Endothelial cell (in vitro differentiated cells): ENCODE data around the gene SGO2. TPM values are rescaled to one million over a fixed set of nuclear protein-coding genes. Genes with fewer than 3 reads are reported as not detected.

Experiments used
- DNase-seq: peaks from one replicate; pipeline ENCODE4 v3.0.0; 2021; ENCODE audit warnings: low spot score
- H3K27ac Mint-ChIP-seq: one replicate; pipeline ENCODE4 v1.8.0; 2021; ENCODE audit warnings: mixed read lengths, inconsistent platforms; ENCODE audit not compliant: unreplicated experiment
- H3K27me3 Mint-ChIP-seq: one replicate; pipeline ENCODE4 v1.8.0; 2021; ENCODE audit warnings: mild to moderate bottlenecking, moderate library complexity, mixed read lengths, inconsistent platforms; ENCODE audit not compliant: unreplicated experiment
- H3K36me3 Mint-ChIP-seq: one replicate; pipeline ENCODE4 v1.8.0; 2021; ENCODE audit warnings: mild to moderate bottlenecking, low read depth, mixed read lengths, inconsistent platforms; ENCODE audit not compliant: unreplicated experiment
- H3K4me1 Mint-ChIP-seq: one replicate; pipeline ENCODE4 v1.8.0; 2021; ENCODE audit warnings: mild to moderate bottlenecking, mixed read lengths, inconsistent platforms; ENCODE audit not compliant: unreplicated experiment
- H3K4me3 Mint-ChIP-seq: one replicate; pipeline ENCODE4 v1.8.0; 2021; ENCODE audit warnings: mild to moderate bottlenecking, mixed read lengths, inconsistent platforms; ENCODE audit not compliant: unreplicated experiment
- H3K9me3 Mint-ChIP-seq: one replicate; pipeline ENCODE4 v1.8.0; 2021; ENCODE audit warnings: mixed read lengths, inconsistent platforms; ENCODE audit not compliant: unreplicated experiment
- CTCF ChIP-seq: fragments of 200-600 bp; sonication (generic); IDR thresholded peaks from one replicate; pipeline ENCODE4 v1.5.0; 2021; ENCODE audit warnings: antibody characterized with exemption; ENCODE audit not compliant: unreplicated experiment
- total RNA-seq: library from RNA; stranded (reverse); fragmentation: NEBNext Ultra II Directional; extraction: Animal tissue kit (Norgen Biotek cat#: 25700); gene quantifications from one replicate; pipeline ENCODE4 v1.2.1, GENCODE V29; 2021; ENCODE audit not compliant: unreplicated experiment

The SGO2 gene
- total RNA-seq, 1 donor from 2014 or later: 10.5 TPM

- Mint-ChIP-seq H3K36me3 (peaks cover 7% of the 10 kb centered on the region), H3K27me3 (no peaks in the 10 kb centered on the region), H3K9me3 (no peaks in the 10 kb centered on the region), H3K4me1 (peaks cover 3% of the 10 kb centered on the region), H3K4me3 (no peak overlapping the region), H3K27ac (no peak overlapping the region)
- DNase-seq: no peak
- no peak for TF ChIP-seq CTCF
Observed at GRCh38 chr2:200490001-200490400, 36.0 kb upstream of the SGO2 start.

- no peaks in the 10 kb centered on the region for H3K4me1 Mint-ChIP-seq
- TF ChIP-seq CTCF: no peak
- H3K27me3 Mint-ChIP-seq: no peaks in the 10 kb centered on the region
- no peak overlapping the region for H3K27ac Mint-ChIP-seq
- peaks cover 7% of the 10 kb centered on the region for H3K36me3 Mint-ChIP-seq
- H3K9me3 Mint-ChIP-seq: no peaks in the 10 kb centered on the region
- no peak for DNase-seq
- no peak overlapping the region for H3K4me3 Mint-ChIP-seq
Observed at GRCh38 chr2:200492656-200493055, 33.4 kb upstream of the SGO2 start.

GRCh38 chr2:200494048-200494447 lies 32.0 kb upstream of the SGO2 start:
- Mint-ChIP-seq H3K36me3 (peaks cover 7% of the 10 kb centered on the region), H3K4me1 (no peaks in the 10 kb centered on the region), H3K27me3 (no peaks in the 10 kb centered on the region), H3K9me3 (no peaks in the 10 kb centered on the region), H3K4me3 (no peak overlapping the region), H3K27ac (no peak overlapping the region)
- DNase-seq: no peak
- TF ChIP-seq CTCF: no peak

- Mint-ChIP-seq H3K27ac (no peak overlapping the region), H3K27me3 (no peaks in the 10 kb centered on the region), H3K4me1 (no peaks in the 10 kb centered on the region)
Observed at GRCh38 chr2:200496696-200497095, 29.3 kb upstream of the SGO2 start.

More at GRCh38 chr2:200496696-200497095, 29.3 kb upstream of the SGO2 start:
- no peak for TF ChIP-seq CTCF
- H3K4me3 Mint-ChIP-seq: no peak overlapping the region
- H3K9me3 Mint-ChIP-seq: no peaks in the 10 kb centered on the region
- H3K36me3 Mint-ChIP-seq: peaks cover 3% of the 10 kb centered on the region
- no peak for DNase-seq
